Dermis blood vessel endothelial cell (primary cell): ENCODE data around the gene GPX7. TPM values are rescaled to one million over a fixed set of nuclear protein-coding genes. Genes with fewer than 3 reads are reported as not detected.
"Not testable (repeated sequence)": the region's sequence is repeated elsewhere in the genome, so short reads cannot be mapped to it uniquely, and the experiment has no call there.

Experiments
- DNase-seq: peaks from one replicate; pipeline ENCODE4 v3.0.0; 2010
- total RNA-seq: library from RNA; depleted of rRNA; stranded (reverse); fragments of >200 nt; gene quantifications from 2 replicates; pipeline ENCODE4 v1.2.3, GENCODE V29; 2014

The GPX7 gene
- 7.1 and 24.3 TPM in 2 replicates for total RNA-seq

GRCh38 chr1:52601991-52602855 lies at the start of gene GPX7:
TSS of gene GPX7 (plus strand) at chr1:52602371. CDS start at chr1:52602410, 39 bp downstream.
- peak; percentile 57 for DNase-seq

- DNase-seq, result peak; percentile 81
Observed at GRCh38 chr1:52552505-52553361, 49.4 kb upstream of the GPX7 start, which contains the start of gene TUT4. TSS of gene TUT4 (minus strand) at chr1:52553092. CDS start at chr1:52526280, 26,812 bp downstream.

- DNase-seq, result peak; percentile 89
Observed at GRCh38 chr1:52553362-52554266, 48.6 kb upstream of the GPX7 start.

- no peak for DNase-seq
Observed at GRCh38 chr1:52554267-52554640, 47.9 kb upstream of the GPX7 start.

GRCh38 chr1:52554756-52555155 lies 47.4 kb upstream of the GPX7 start:
- peak; percentile 19 for DNase-seq

- no peak for DNase-seq
Observed at GRCh38 chr1:52556641-52557360, 45.4 kb upstream of the GPX7 start.

- no peak for DNase-seq
Observed at GRCh38 chr1:52558941-52559340, 43.2 kb upstream of the GPX7 start.

GRCh38 chr1:52559875-52560274 lies 42.3 kb upstream of the GPX7 start:
- no peak for DNase-seq

GRCh38 chr1:52562766-52563165 lies 39.4 kb upstream of the GPX7 start:
- no peak for DNase-seq

GRCh38 chr1:52567943-52568342 lies 34.2 kb upstream of the GPX7 start:
- no peak for DNase-seq

- peak; percentile 61 for DNase-seq
Observed at GRCh38 chr1:52569449-52570210, 32.5 kb upstream of the GPX7 start.

- peak; percentile 10 for DNase-seq
Observed at GRCh38 chr1:52571783-52572182, 30.4 kb upstream of the GPX7 start.

- DNase-seq, result no peak
Observed at GRCh38 chr1:52572387-52572786, 29.8 kb upstream of the GPX7 start.

- DNase-seq, result peak; percentile 78
Observed at GRCh38 chr1:52574594-52574993, 27.6 kb upstream of the GPX7 start.

- no peak for DNase-seq
Observed at GRCh38 chr1:52576074-52576473, 26.1 kb upstream of the GPX7 start.

GRCh38 chr1:52578066-52578465 lies 24.1 kb upstream of the GPX7 start:
- not testable (repeated sequence) for DNase-seq

- no peak for DNase-seq
Observed at GRCh38 chr1:52579415-52579814, 22.8 kb upstream of the GPX7 start.

- DNase-seq, result no peak
Observed at GRCh38 chr1:52580283-52580682, 21.9 kb upstream of the GPX7 start.

GRCh38 chr1:52582116-52582696 lies 20.0 kb upstream of the GPX7 start:
- DNase-seq, result no peak

GRCh38 chr1:52585474-52585873 lies 16.7 kb upstream of the GPX7 start:
- DNase-seq, result no peak

- no peak for DNase-seq
Observed at GRCh38 chr1:52588027-52588426, 14.1 kb upstream of the GPX7 start.
